Mesendoderm (in vitro differentiated cells): Measurements from ENCODE around the gene HBM.
"Not testable (repeated sequence)": the region's sequence is repeated elsewhere in the genome, so short reads cannot be mapped to it uniquely, and the experiment has no call there.

ENCODE experiments used
- DNase-seq: peaks from one replicate; pipeline ENCODE4 v3.0.0; 2013
- H2AK5ac ChIP-seq: 2 replicates; pipeline ENCODE4 v1.6.1; 2013; ENCODE audit warnings: low read length, inconsistent platforms
- H2BK120ac ChIP-seq: 2 replicates; pipeline ENCODE4 v1.6.1; 2013; ENCODE audit warnings: low read depth, mild to moderate bottlenecking, low read length, moderate library complexity, mixed read lengths
- H2BK15ac ChIP-seq: replicated peaks from 2 replicates; pipeline ENCODE4 v1.6.1; 2013; ENCODE audit warnings: low read depth, mild to moderate bottlenecking, moderate library complexity
- H2BK5ac ChIP-seq: 2 replicates; pipeline ENCODE4 v1.6.1; 2013; ENCODE audit warnings: low read length, inconsistent platforms
- H3K18ac ChIP-seq: 2 replicates; pipeline ENCODE4 v1.6.1; 2013; ENCODE audit warnings: mild to moderate bottlenecking, low read length, mixed read lengths
- H3K23ac ChIP-seq: one replicate; pipeline ENCODE4 v1.6.1; 2013; ENCODE audit warnings: low read length
- H3K27ac ChIP-seq: 2 replicates; pipeline ENCODE4 v1.5.1; 2013; ENCODE audit warnings: low read depth, mild to moderate bottlenecking, inconsistent platforms, low read length, moderate library complexity
- H3K27me3 ChIP-seq: 2 replicates; pipeline ENCODE4 v1.6.1; 2013; ENCODE audit warnings: low read length, control low read depth, mild to moderate bottlenecking, inconsistent platforms; ENCODE audit not compliant: insufficient read depth, poor library complexity
- H3K36me3 ChIP-seq: 2 replicates; pipeline ENCODE4 v1.6.1; 2013; ENCODE audit warnings: low read length, inconsistent platforms; ENCODE audit not compliant: control insufficient read depth, insufficient read depth
- H3K4ac ChIP-seq: one replicate; pipeline ENCODE4 v1.6.1; 2013; ENCODE audit warnings: low read depth, mild to moderate bottlenecking, low read length, moderate library complexity
- H3K4me1 ChIP-seq: 2 replicates; pipeline ENCODE4 v1.6.1; 2013; ENCODE audit warnings: low read depth, low read length, inconsistent platforms; ENCODE audit not compliant: control insufficient read depth
- H3K4me2 ChIP-seq: 2 replicates; pipeline ENCODE4 v1.6.1; 2013; ENCODE audit warnings: low read length
- H3K4me3 ChIP-seq: 2 replicates; pipeline ENCODE4 v1.5.1; 2013; ENCODE audit warnings: mild to moderate bottlenecking, low read length
- H3K56ac ChIP-seq: one replicate; pipeline ENCODE4 v1.6.1; 2013; ENCODE audit warnings: low read length
- H3K79me1 ChIP-seq: 2 replicates; pipeline ENCODE4 v1.6.1; 2013; ENCODE audit warnings: low read length, inconsistent platforms
- H3K79me2 ChIP-seq: 2 replicates; pipeline ENCODE4 v1.6.1; 2013; ENCODE audit warnings: mild to moderate bottlenecking, low read length; ENCODE audit not compliant: control insufficient read depth, insufficient read depth
- H3K9ac ChIP-seq: 2 replicates; pipeline ENCODE4 v1.6.1; 2013; ENCODE audit warnings: low read length, inconsistent platforms
- H4K5ac ChIP-seq: one replicate; pipeline ENCODE4 v1.6.1; 2013; ENCODE audit warnings: low read length
- H4K8ac ChIP-seq: one replicate; pipeline ENCODE4 v1.6.1; 2013; ENCODE audit warnings: low read depth, mild to moderate bottlenecking, control low read depth, low read length, moderate library complexity
- WGBS: extraction: QIAGEN DNeasy Blood & Tissue Kit; methylation state at CpG from one replicate; pipeline ENCODE4 v1.1.7; 2013; ENCODE audit warnings: low lambda C conversion rate, missing lambda C conversion rate; ENCODE audit not compliant: insufficient coverage; ENCODE audit errors: extremely low coverage; 5-methylcytosine and 5-hydroxymethylcytosine counted together

The HBM gene

GRCh38 chr16:173211-173854 is 7.6 kb downstream of the HBM start:
- not testable (repeated sequence) for H3K27ac ChIP-seq, H3K79me1 ChIP-seq, H3K18ac ChIP-seq, H2BK120ac ChIP-seq, H2BK15ac ChIP-seq, DNase-seq, H3K4me3 ChIP-seq, H3K79me2 ChIP-seq, H3K36me3 ChIP-seq, H2BK5ac ChIP-seq, H3K4me2 ChIP-seq, H3K9ac ChIP-seq, H4K5ac ChIP-seq, H3K4me1 ChIP-seq, H2AK5ac ChIP-seq, H3K56ac ChIP-seq, H3K23ac ChIP-seq, H4K8ac ChIP-seq, H3K4ac ChIP-seq
- H3K27me3 ChIP-seq: peaks cover 35% of the 10 kb centered on the region
- no CpG with 5 or more reads among the region's 44 CpGs for WGBS

- not testable (repeated sequence) for H2BK120ac ChIP-seq, H3K36me3 ChIP-seq, H2AK5ac ChIP-seq, DNase-seq, H3K4me1 ChIP-seq, H3K27ac ChIP-seq, H3K79me1 ChIP-seq, H3K79me2 ChIP-seq, H3K4me2 ChIP-seq, H3K4ac ChIP-seq, H3K18ac ChIP-seq, H3K9ac ChIP-seq, H3K4me3 ChIP-seq, H4K8ac ChIP-seq, H2BK15ac ChIP-seq, H4K5ac ChIP-seq, H3K56ac ChIP-seq, H3K23ac ChIP-seq, H2BK5ac ChIP-seq
- peaks cover 36% of the 10 kb centered on the region for H3K27me3 ChIP-seq
- no CpG with 5 or more reads among the region's 13 CpGs for WGBS
These were observed 8.4 kb downstream of the HBM start for GRCh38 chr16:173928-174769.

GRCh38 chr16:175011-175949 is 9.5 kb downstream of the HBM start:
- no peak for DNase-seq
- no CpG with 5 or more reads among the region's 8 CpGs for WGBS

GRCh38 chr16:176006-176405 is 10.2 kb downstream of the HBM start:
- not testable (repeated sequence) for H3K4me2 ChIP-seq, H3K18ac ChIP-seq, H2BK5ac ChIP-seq, H3K56ac ChIP-seq, H3K23ac ChIP-seq, H3K4me1 ChIP-seq, H3K4ac ChIP-seq, H4K5ac ChIP-seq, H3K4me3 ChIP-seq, H3K79me1 ChIP-seq, H3K36me3 ChIP-seq, H3K9ac ChIP-seq, H2BK15ac ChIP-seq, H2BK120ac ChIP-seq, H2AK5ac ChIP-seq, H4K8ac ChIP-seq, DNase-seq, H3K27ac ChIP-seq, H3K79me2 ChIP-seq
- WGBS: no CpG with 5 or more reads among the region's 39 CpGs
- peaks cover 36% of the 10 kb centered on the region for H3K27me3 ChIP-seq

More at GRCh38 chr16:175011-175949, 9.5 kb downstream of the HBM start:
- Histone ChIP-seq H3K4me2 (no peak overlapping the region), H3K56ac (no peak overlapping the region), H3K79me2 (no peaks in the 10 kb centered on the region), H3K9ac (no peak overlapping the region), H2BK15ac (no peak overlapping the region), H3K79me1 (no peaks in the 10 kb centered on the region), H2BK120ac (no peak overlapping the region), H3K4me3 (no peak overlapping the region), H4K5ac (no peak overlapping the region), H2AK5ac (no peak overlapping the region), H3K27me3 (peaks cover 38% of the 10 kb centered on the region), H3K36me3 (no peaks in the 10 kb centered on the region), H2BK5ac (no peak overlapping the region), H4K8ac (no peak overlapping the region), H3K4me1 (no peaks in the 10 kb centered on the region), H3K4ac (no peak overlapping the region), H3K18ac (no peak overlapping the region), H3K27ac (no peak overlapping the region), H3K23ac (no peak overlapping the region)

- H3K4me3 ChIP-seq, H3K56ac ChIP-seq, DNase-seq: not testable (repeated sequence)
These were observed 11.0 kb downstream of the HBM start, which contains the start of gene HBA1 for GRCh38 chr16:176477-177382. Gene HBA1, plus strand, starts transcription at chr16:176680. Its CDS starts 37 bp downstream, at chr16:176717.

More at GRCh38 chr16:176477-177382, 11.0 kb downstream of the HBM start, which contains the start of gene HBA1:
- not testable (repeated sequence) for H3K18ac ChIP-seq, H3K9ac ChIP-seq, H2BK120ac ChIP-seq, H3K4me2 ChIP-seq, H2AK5ac ChIP-seq, H3K79me1 ChIP-seq, H4K8ac ChIP-seq, H4K5ac ChIP-seq, H3K4me1 ChIP-seq, H3K4ac ChIP-seq, H3K23ac ChIP-seq, H3K36me3 ChIP-seq, H2BK5ac ChIP-seq, H3K27ac ChIP-seq, H2BK15ac ChIP-seq, H3K79me2 ChIP-seq
- no CpG with 5 or more reads among the region's 88 CpGs for WGBS
- peaks cover 31% of the 10 kb centered on the region for H3K27me3 ChIP-seq
